ENCODE results near the gene SCYGR8. TPM values are rescaled to one million over a fixed set of nuclear protein-coding genes. Genes with fewer than 3 reads are reported as not detected.

SCYGR8 gene
- total RNA-seq (2022; extraction: Qiagen RNA extraction): not detected in 5 replicates

GRCh38 chr2:227745594-227745993, at the start of gene SCYGR8:
Gene SCYGR8, plus strand, starts transcription at chr2:227745894. Its CDS starts 0 bp downstream, at chr2:227745894.

GRCh38 chr2:227717687-227718567, 27.8 kb upstream of the SCYGR8 start, which contains the start of gene SLC19A3:
Gene SLC19A3, minus strand, starts transcription at chr2:227718028. Its CDS starts 15,710 bp downstream, at chr2:227702318.

GRCh38 chr2:227724394-227725039, 21.2 kb upstream of the SCYGR8 start, which contains the start of gene SCYGR6:
Gene SCYGR6, minus strand, starts transcription at chr2:227724757. Its CDS starts 0 bp downstream, at chr2:227724757.

GRCh38 chr2:227728035-227728434, 17.7 kb upstream of the SCYGR8 start, which contains the start of gene SCYGR7:
Gene SCYGR7, plus strand, starts transcription at chr2:227728335. Its CDS starts 0 bp downstream, at chr2:227728335.

Other genes with a start within 250 kb of the SCYGR8 start
- not detected in 5 replicates for gene SCYGR2, start 147.0 kb upstream of the SCYGR8 start, total RNA-seq (2022; extraction: Qiagen RNA extraction)
- gene SCYGR3, start 131.1 kb upstream of the SCYGR8 start, total RNA-seq (2022; extraction: Qiagen RNA extraction): not detected in 5 replicates
- gene SCYGR4, start 128.4 kb upstream of the SCYGR8 start, total RNA-seq (2022; extraction: Qiagen RNA extraction): not detected in 5 replicates
- gene SCYGR5, start 79.1 kb upstream of the SCYGR8 start, total RNA-seq (2022; extraction: Qiagen RNA extraction): not detected in 5 replicates
- gene SLC19A3, start 27.9 kb upstream of the SCYGR8 start, total RNA-seq (2022; extraction: Qiagen RNA extraction): 2.1 to 2.6 TPM (median 2.4 TPM) in 5 replicates
- not detected in 5 replicates for gene SCYGR6, start 21.1 kb upstream of the SCYGR8 start, total RNA-seq (2022; extraction: Qiagen RNA extraction)
- not detected in 5 replicates for gene SCYGR7, start 17.6 kb upstream of the SCYGR8 start, total RNA-seq (2022; extraction: Qiagen RNA extraction)
- 3.4 to 7.8 TPM (median 6.1 TPM) in 5 replicates for gene CCL20, start 67.9 kb downstream of the SCYGR8 start, total RNA-seq (2022; extraction: Qiagen RNA extraction)
- 2.2 to 3.2 TPM (median 2.7 TPM) in 5 replicates for gene DAW1, start 125.7 kb downstream of the SCYGR8 start, total RNA-seq (2022; extraction: Qiagen RNA extraction)